Measurements from ENCODE around the gene PPP2R2C.

Gene PPP2R2C

DNA sequence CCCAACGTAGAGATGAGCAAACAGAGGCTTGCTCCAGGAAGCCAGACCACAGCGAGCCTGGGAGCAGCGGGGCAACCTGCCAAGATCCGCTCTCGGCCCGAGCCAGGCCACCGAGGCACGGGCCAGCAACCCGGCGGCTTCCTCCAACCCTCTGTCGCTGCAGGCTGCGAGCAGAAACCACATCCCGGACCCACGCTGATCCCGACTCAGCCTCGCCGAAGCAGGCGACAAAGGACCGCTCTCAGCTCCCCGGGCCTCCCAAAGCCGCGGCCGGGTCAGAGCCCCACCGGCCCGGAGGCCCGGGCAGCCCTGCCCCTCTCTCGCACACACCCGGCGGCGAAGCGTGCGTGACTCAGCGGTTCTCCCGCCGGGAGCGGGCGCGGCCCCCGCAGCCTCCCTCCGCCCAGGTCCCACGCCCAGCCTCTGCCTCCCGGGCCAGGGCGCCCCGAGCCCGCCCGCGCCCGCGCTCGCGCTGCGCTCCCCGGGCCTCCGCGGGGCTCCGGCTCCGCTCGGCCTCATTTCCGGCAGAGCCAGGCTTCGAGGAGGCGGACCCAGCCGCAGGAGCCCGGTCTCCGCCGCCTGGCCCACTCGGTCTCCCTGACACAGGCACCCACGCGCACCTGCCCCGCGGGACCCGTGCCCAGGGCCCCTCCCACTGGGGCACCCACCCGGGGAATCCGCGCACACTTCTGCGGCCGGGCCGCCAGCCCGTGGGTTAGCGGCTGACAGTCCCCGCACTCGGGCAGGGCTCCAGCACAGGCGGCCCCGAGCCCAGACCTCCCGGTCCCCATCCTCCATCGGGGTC, 1.7 kb downstream of the PPP2R2C start (continued):
- TF ChIP-seq, protein P1, sequence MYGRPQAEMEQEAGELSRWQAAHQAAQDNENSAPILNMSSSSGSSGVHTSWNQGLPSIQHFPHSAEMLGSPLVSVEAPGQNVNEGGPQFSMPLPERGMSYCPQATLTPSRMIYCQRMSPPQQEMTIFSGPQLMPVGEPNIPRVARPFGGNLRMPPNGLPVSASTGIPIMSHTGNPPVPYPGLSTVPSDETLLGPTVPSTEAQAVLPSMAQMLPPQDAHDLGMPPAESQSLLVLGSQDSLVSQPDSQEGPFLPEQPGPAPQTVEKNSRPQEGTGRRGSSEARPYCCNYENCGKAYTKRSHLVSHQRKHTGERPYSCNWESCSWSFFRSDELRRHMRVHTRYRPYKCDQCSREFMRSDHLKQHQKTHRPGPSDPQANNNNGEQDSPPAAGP (tag by site-specific recombination; IDR thresholded peaks at IDR 0.05) = no peak
- TF ChIP-seq ZNF121 (tag by site-specific recombination; IDR thresholded peaks at IDR 0.05) (peak; percentile 89), ZBTB17 (tag by site-specific recombination; IDR thresholded peaks at IDR 0.05) (peak; percentile 41; the same call in 1 of the 2 replicates), ZNF416 (tag by site-specific recombination; IDR thresholded peaks at IDR 0.05) (no peak), SP2 (tag by site-specific recombination; IDR thresholded peaks at IDR 0.05) (0 out of 2 replicates have a peak, but pooled peaks have one; percentile 7), ZNF624 (tag by site-specific recombination; IDR thresholded peaks at IDR 0.05) (no peak)

DNA sequence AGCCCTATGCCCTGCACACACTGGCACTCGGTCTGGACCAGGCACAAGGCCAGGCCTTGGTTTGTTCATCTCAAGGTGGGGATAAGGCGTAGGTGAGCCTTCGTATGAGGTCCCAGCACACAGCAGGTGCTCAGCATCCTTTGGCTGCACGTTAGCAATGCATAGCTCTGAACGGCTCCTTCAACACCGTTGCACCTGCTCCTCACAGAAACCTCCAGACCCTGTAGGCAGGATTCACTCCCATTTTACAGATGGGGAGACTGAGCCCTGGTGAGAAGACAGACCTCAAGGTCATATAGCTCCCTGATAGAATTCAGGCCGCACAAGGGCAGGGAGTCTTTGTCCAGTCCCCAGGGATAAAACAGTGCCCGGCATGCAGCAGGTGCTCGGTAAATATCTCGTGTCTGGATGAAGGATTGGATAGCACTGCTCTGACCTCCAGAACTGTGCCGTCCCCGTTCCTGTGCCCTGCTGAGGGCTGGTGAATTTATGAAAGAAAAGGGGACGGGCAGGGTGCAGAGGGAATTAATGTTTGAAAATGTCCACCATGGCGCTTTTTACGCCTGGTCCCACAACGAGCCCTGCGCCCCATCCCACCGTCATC, 2.4 kb downstream of the PPP2R2C start:
- H3K27ac ChIP-seq (ENCODE audit: extremely low read depth, low read depth, low read length) = no peak overlapping the region
- CTCF ChIA-PET = interaction anchor here (0.5 kb wide), 1 partner anchor 232 kb away, joined by 3 read pairs; no protein-coding TSS in a partner anchor
- TF ChIP-seq ZNF560 (tag by site-specific recombination; IDR thresholded peaks at IDR 0.05; ENCODE audit: borderline replicate concordance) = no peak
- TF ChIP-seq ZNF221 (tag by site-specific recombination; IDR thresholded peaks at IDR 0.05; ENCODE audit: borderline replicate concordance) = no peak
- TF ChIP-seq BCL11A (tag by site-specific recombination; IDR thresholded peaks at IDR 0.05; ENCODE audit: low read depth) = no peak
- TF ChIP-seq SP3 (tag by site-specific recombination; IDR thresholded peaks at IDR 0.05) = no peak
- TF ChIP-seq ZNF48 (tag by site-specific recombination; IDR thresholded peaks at IDR 0.05) = no peak
- POLR2A ChIA-PET = no interaction called here
- no peaks in the 10 kb centered on the region for H3K4me1 ChIP-seq (ENCODE audit: control insufficient read depth, insufficient read depth, low read length)
- no peaks in the 10 kb centered on the region for H3K9me3 ChIP-seq (ENCODE audit: control insufficient read depth, insufficient read depth, low read depth, low read length)
- H3K36me3 ChIP-seq (ENCODE audit: control insufficient read depth in 2 of 2, insufficient read depth in 1 of 2, low read length in 2 of 2) = no peaks in the 10 kb centered on the region
- H3K4me3 ChIP-seq (ENCODE audit: low read depth, low read length) = peak overlapping the region; percentile 54

DNA sequence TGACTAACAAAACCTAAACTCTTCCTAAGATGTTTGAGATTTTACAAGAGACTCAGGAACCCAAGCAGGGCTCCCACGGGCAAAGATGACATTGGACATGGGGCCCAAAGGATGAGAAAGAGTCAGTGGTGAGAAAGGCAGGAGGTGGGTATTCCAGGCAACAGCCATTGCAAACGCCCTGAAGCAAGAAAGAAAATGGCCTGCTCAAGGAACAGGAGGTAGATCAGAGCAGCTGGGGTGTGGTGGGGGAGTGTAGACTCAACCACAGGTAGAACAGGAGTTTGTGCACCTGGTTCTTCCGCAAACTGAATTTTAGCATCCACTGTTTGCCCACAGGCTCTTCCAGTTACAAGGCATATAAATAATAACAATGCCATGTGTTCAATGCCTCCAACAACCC, 3.3 kb downstream of the PPP2R2C start:
- Histone ChIP-seq H3K4me3 (ENCODE audit: low read depth, low read length) (no peak overlapping the region), H3K9me3 (ENCODE audit: control insufficient read depth, insufficient read depth, low read depth, low read length) (no peaks in the 10 kb centered on the region), H3K4me1 (ENCODE audit: control insufficient read depth, insufficient read depth, low read length) (no peaks in the 10 kb centered on the region), H3K27ac (ENCODE audit: extremely low read depth, low read depth, low read length) (no peak overlapping the region), H3K36me3 (ENCODE audit: control insufficient read depth in 2 of 2, insufficient read depth in 1 of 2, low read length in 2 of 2) (no peaks in the 10 kb centered on the region)
- CTCF ChIA-PET = no interaction called here
- POLR2A ChIA-PET = no interaction called here
- no peak for TF ChIP-seq TRIM28 (IDR thresholded peaks at IDR 0.05; ENCODE audit: borderline replicate concordance, low read length)
- TF ChIP-seq ZNF341 (tag by site-specific recombination; IDR thresholded peaks at IDR 0.05; ENCODE audit: low read depth) = peak; percentile 72

DNA sequence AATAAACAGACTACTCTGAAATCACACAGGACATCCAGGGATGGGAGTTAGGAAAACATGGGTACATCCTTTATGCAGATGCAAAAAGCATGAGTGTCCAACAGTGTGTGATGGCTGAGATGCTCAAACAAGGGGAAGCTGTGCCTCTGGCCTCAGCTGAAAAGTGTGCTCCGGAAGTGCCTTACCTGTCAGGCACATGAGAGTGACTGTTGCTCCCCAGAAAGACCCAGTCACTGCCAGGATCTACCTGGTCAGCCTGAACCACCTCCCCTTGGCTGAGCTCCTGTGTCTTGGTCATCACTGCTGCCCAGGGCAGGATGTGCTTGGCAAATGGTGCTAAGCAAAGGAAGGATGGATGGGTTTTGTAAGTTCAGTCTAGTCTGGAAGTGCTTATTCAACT, 4.0 kb downstream of the PPP2R2C start:
- Histone ChIP-seq H3K27ac (ENCODE audit: extremely low read depth, low read depth, low read length) (no peak overlapping the region), H3K36me3 (ENCODE audit: control insufficient read depth in 2 of 2, insufficient read depth in 1 of 2, low read length in 2 of 2) (no peaks in the 10 kb centered on the region), H3K4me3 (ENCODE audit: low read depth, low read length) (no peak overlapping the region), H3K4me1 (ENCODE audit: control insufficient read depth, insufficient read depth, low read length) (no peaks in the 10 kb centered on the region), H3K9me3 (ENCODE audit: control insufficient read depth, insufficient read depth, low read depth, low read length) (no peaks in the 10 kb centered on the region)
- ChIA-PET POLR2A (no interaction called here), CTCF (no interaction called here)
- TF ChIP-seq, protein P2, sequence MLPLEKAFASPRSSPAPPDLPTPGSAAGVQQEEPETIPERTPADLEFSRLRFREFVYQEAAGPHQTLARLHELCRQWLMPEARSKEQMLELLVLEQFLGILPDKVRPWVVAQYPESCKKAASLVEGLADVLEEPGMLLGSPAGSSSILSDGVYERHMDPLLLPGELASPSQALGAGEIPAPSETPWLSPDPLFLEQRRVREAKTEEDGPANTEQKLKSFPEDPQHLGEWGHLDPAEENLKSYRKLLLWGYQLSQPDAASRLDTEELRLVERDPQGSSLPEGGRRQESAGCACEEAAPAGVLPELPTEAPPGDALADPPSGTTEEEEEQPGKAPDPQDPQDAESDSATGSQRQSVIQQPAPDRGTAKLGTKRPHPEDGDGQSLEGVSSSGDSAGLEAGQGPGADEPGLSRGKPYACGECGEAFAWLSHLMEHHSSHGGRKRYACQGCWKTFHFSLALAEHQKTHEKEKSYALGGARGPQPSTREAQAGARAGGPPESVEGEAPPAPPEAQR (tag by site-specific recombination; IDR thresholded peaks at IDR 0.05) = no peak
